B cell (primary cell): Measurements from ENCODE around the gene ELMOD2. TPM values are rescaled to one million over a fixed set of nuclear protein-coding genes. Genes with fewer than 3 reads are reported as not detected.

ENCODE experiments used
- ATAC-seq: fragments of 200-7000 bp; cut with Tn5 transposase; one replicate; pipeline ENCODE4 v1.10.0; 2021; ENCODE audit warnings: low read depth, mild to moderate bottlenecking, moderate number of reproducible peaks, moderate library complexity
- CTCF ChIA-PET: fragments of 350-600 bp; sonication (Branson Sonifier 250); formaldehyde crosslinking; loops from one replicate; lab custom pipeline; 2021; ENCODE audit warnings: antibody characterized with exemption, inconsistent platforms; lab: Charles Lee
- POLR2A ChIA-PET: fragments of 350-600 bp; sonication (Branson Sonifier 250); formaldehyde crosslinking; loops from one replicate; lab custom pipeline; 2021; ENCODE audit warnings: antibody characterized with exemption; lab: Charles Lee
- DNase-seq: peaks from one replicate; pipeline ENCODE4 v3.0.0; 2013
- H2AFZ ChIP-seq: 2 replicates; pipeline ENCODE4 v1.6.1; 2012; ENCODE audit warnings: mild to moderate bottlenecking, low read depth, low read length; ENCODE audit not compliant: insufficient read depth, poor library complexity, severe bottlenecking
- H3K27ac ChIP-seq, 2 donors: 1 replicate in 1 of 2; 2 replicates in 1 of 2; pipeline ENCODE4 v1.5.1; 2012 to 2013; ENCODE audit warnings: low read length in 2 of 2, mild to moderate bottlenecking in 2 of 2, moderate library complexity in 1 of 2
- H3K27me3 ChIP-seq, 4 experiments: fragments of 200-600 bp in 1 of 4; sonication (generic) in 1 of 4; replicated peaks in 1 of 4; 1 replicate in 2 of 4; 2 replicates in 2 of 4; pipeline versions ENCODE4 v1.6.1 to v1.7.0; 2013 to 2016; ENCODE audit warnings: low read length in 3 of 4, mild to moderate bottlenecking in 2 of 4, mixed read lengths in 1 of 4, moderate library complexity in 1 of 4; ENCODE audit not compliant: insufficient read depth in 4 of 4, control insufficient read depth in 3 of 4; ENCODE audit errors: control extremely low read depth in 1 of 4
- H3K36me3 ChIP-seq, 2 experiments: replicated peaks in 1 of 2; 1 replicate in 1 of 2; 2 replicates in 1 of 2; pipeline versions ENCODE4 v1.6.1 to v1.7.1; 2013; ENCODE audit warnings: low read length in 1 of 2; ENCODE audit not compliant: insufficient read depth in 2 of 2, control insufficient read depth in 1 of 2; ENCODE audit errors: control extremely low read depth in 1 of 2, extremely low read depth in 1 of 2
- H3K4me1 ChIP-seq, 2 donors: fragments of 200-600 bp in 1 of 2; sonication (generic) in 1 of 2; 1 replicate in 1 of 2; 2 replicates in 1 of 2; pipeline versions ENCODE4 v1.5.1 to v1.6.1; 2013 to 2017; ENCODE audit warnings: low read length in 2 of 2; ENCODE audit not compliant: control insufficient read depth in 2 of 2, insufficient read depth in 2 of 2
- H3K4me2 ChIP-seq: replicated peaks from 2 replicates; pipeline ENCODE3; 2012; ENCODE audit warnings: mild to moderate bottlenecking, low read depth, low read length; ENCODE audit not compliant: poor library complexity, severe bottlenecking
- H3K4me3 ChIP-seq, 5 experiments: fragments of 200-600 bp in 1 of 5; sonication (generic) in 1 of 5; 1 replicate in 3 of 5; 2 replicates in 2 of 5; pipeline versions ENCODE4 v1.5.1 to v1.7.0; 2011 to 2016; ENCODE audit warnings: low read length in 4 of 5, mild to moderate bottlenecking in 4 of 5, low read depth in 2 of 5, control low read depth in 1 of 5, moderate library complexity in 1 of 5; ENCODE audit not compliant: insufficient read depth in 1 of 5; ENCODE audit errors: control extremely low read depth in 1 of 5, extremely low read depth in 1 of 5
- H3K79me2 ChIP-seq: fragments of 200-600 bp; sonication (generic); one replicate; pipeline ENCODE4 v1.6.0; 2016; ENCODE audit warnings: low read length; ENCODE audit not compliant: control insufficient read depth, insufficient read depth
- H3K9ac ChIP-seq: fragments of 200-600 bp; sonication (generic); 2 replicates; pipeline ENCODE4 v1.6.1; 2017; ENCODE audit warnings: mild to moderate bottlenecking, low read length, moderate library complexity
- H3K9me3 ChIP-seq, 3 donors: one replicate each; pipeline versions ENCODE4 v1.6.1 to v1.7.1; 2013; ENCODE audit warnings: low read length in 2 of 3; ENCODE audit not compliant: control insufficient read depth in 2 of 3, insufficient read depth in 1 of 3; ENCODE audit errors: control extremely low read depth in 1 of 3
- H4K20me1 ChIP-seq: 2 replicates; pipeline ENCODE4 v1.6.0; 2012; ENCODE audit warnings: mild to moderate bottlenecking, low read length; ENCODE audit not compliant: insufficient read depth, control insufficient read depth, poor library complexity, severe bottlenecking
- H3K27ac Mint-ChIP-seq: one replicate; pipeline ENCODE4 v1.8.0; 2021; ENCODE audit warnings: mixed read lengths
- H3K27me3 Mint-ChIP-seq: one replicate; pipeline ENCODE4 v1.8.0; 2021; ENCODE audit warnings: mixed read lengths
- H3K4me1 Mint-ChIP-seq: one replicate; pipeline ENCODE4 v1.8.0; 2021; ENCODE audit warnings: mixed read lengths
- H3K4me3 Mint-ChIP-seq: one replicate; pipeline ENCODE4 v1.8.0; 2021; ENCODE audit warnings: mixed read lengths
- H3K9me3 Mint-ChIP-seq: one replicate; pipeline ENCODE4 v1.8.0; 2022; ENCODE audit warnings: mixed read lengths; ENCODE audit not compliant: insufficient read depth
- CTCF ChIP-seq: fragments of 200-600 bp; IDR thresholded peaks from one replicate; pipeline ENCODE4 v1.8.0; 2022; ENCODE audit warnings: antibody characterized with exemption, mild to moderate bottlenecking
- EZH2 ChIP-seq: IDR thresholded peaks from 2 replicates; pipeline ENCODE4 v1.6.1; 2012; ENCODE audit warnings: borderline replicate concordance, low read depth, mild to moderate bottlenecking, moderate library complexity, low read length; ENCODE audit not compliant: insufficient read depth, poor library complexity, severe bottlenecking
- WGBS: methylation state at CpG from one replicate; pipeline ENCODE4 v1.1.5; 2013; ENCODE audit warnings: missing lambda C conversion rate; ENCODE audit not compliant: insufficient coverage; 5-methylcytosine and 5-hydroxymethylcytosine counted together
- intact Hi-C: fragments of 100-400 bp; cut with micrococcal nuclease; formaldehyde crosslinking; loops from one replicate; pipeline ENCODE4 v1.10.0; 2022
- polyA plus RNA-seq: library from polyadenylated mRNA; depleted of rRNA; stranded (reverse); fragments of >200 nt; gene quantifications from 2 replicates; pipeline ENCODE4 v1.2.3, GENCODE V29; 2012
- total RNA-seq, 2 donors: library from RNA; stranded (reverse); fragments of 120-200 nt in 1 of 2; gene quantifications; 1 replicate in 1 of 2; 2 replicates in 1 of 2; pipeline versions ENCODE4 v1.2.3 to v1.2.4, GENCODE V29; 2013 to 2022

ELMOD2 gene
- total and polyA plus RNA-seq, 2 donors (not counting 1 experiment from before 2014, with no cell fraction given): 2.2 to 25.3 TPM

DNA sequence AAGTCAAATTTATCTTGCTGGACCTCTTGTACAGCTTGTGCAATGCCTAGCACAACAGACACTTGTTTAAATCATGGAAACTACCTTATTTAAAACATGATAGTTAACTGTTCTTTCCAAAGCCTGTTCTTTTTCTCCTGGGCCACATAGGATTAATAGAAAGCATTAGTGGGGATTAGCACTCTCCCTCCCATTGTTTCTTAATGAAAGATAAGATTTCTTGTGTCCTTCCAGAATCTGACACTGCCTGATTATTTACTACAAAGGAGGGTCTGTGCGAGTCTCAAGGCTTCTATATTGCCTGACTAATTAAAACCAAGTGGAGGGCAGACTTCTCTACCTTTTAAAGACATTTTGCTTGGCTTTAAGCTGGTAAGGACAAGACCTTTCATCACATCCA is 8.5 kb upstream of the ELMOD2 start:
- H3K36me3 ChIP-seq: no peaks in the 10 kb centered on the region
- peaks cover 0 to 19% (median 8%) of the 10 kb centered on the region in 4 experiments for H3K27me3 ChIP-seq
- H3K27ac Mint-ChIP-seq: no peak overlapping the region
- H3K9ac ChIP-seq: no peak overlapping the region
- H2AFZ ChIP-seq: no peak overlapping the region
- H3K9me3 Mint-ChIP-seq: no peaks in the 10 kb centered on the region
- H3K4me1 ChIP-seq: no peaks in the 10 kb centered on the region
- no peak for ATAC-seq
- H3K9me3 ChIP-seq: no peaks in the 10 kb centered on the region
- no peak for TF ChIP-seq CTCF
- no peak for TF ChIP-seq EZH2
- intact Hi-C loops: no loop called here
- H3K4me2 ChIP-seq: no peak overlapping the region
- H4K20me1 ChIP-seq: no peaks in the 10 kb centered on the region
- peaks cover 34% of the 10 kb centered on the region for H3K27me3 Mint-ChIP-seq
- H3K4me3 ChIP-seq: no peak overlapping the region
- H3K4me1 Mint-ChIP-seq: no peaks in the 10 kb centered on the region
- H3K27ac ChIP-seq: no peak overlapping the region
- DNase-seq: no peak
- H3K79me2 ChIP-seq: no peaks in the 10 kb centered on the region
- WGBS: no CpG with 5 or more reads among the region's 1 CpG
- ChIA-PET POLR2A (no interaction called here), CTCF (no interaction called here)
- H3K4me3 Mint-ChIP-seq: no peak overlapping the region

DNA sequence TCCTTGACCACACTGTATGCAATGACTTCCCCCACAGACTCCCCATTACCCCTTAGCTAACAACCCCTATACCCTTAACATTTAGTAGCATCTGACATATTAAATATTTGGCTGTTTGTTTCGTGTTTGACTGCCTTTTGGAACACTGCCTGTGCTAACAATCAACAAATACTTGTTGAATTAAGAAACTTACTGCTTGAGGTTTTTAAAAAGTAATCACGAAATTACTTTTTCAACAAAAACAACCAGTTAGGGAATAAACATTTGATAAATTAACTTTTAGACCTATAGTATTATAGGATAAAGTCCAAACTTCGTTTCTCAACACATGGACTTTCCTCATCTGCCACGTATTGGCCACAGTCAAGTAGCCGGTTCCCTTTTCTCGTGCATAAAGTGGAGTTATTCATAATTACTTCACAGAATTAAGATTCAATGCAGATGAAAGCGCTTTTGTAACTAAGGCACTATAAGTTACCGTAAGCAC is 555 bp upstream of the ELMOD2 start:
- no peaks in the 10 kb centered on the region for H4K20me1 ChIP-seq
- H3K27ac Mint-ChIP-seq: peak overlapping the region; percentile 86
- peaks cover 16% of the 10 kb centered on the region for H3K4me1 Mint-ChIP-seq
- H3K4me2 ChIP-seq: peak overlapping the region; percentile 79
- H3K27ac ChIP-seq: peak overlapping the region in 1 of 2 donors; percentile 45
- 17% methylated on average over 2 of the region's 8 CpGs for WGBS
- ATAC-seq: peak; percentile 7
- ChIA-PET CTCF (interaction anchor here (1.0 to 2.9 kb wide), 11 partner anchors 14 to 511 kb away, joined by 3 to 16 read pairs (median 5); partner anchors contain the start of gene SCOC), POLR2A (interaction anchor here (1.0 kb wide), 1 partner anchor 267 kb away, joined by 3 read pairs; no protein-coding TSS in a partner anchor)
- no peaks in the 10 kb centered on the region for H3K9me3 Mint-ChIP-seq
- H3K27me3 ChIP-seq: no peaks in the 10 kb centered on the region
- DNase-seq: no peak
- intact Hi-C loops: loop anchor here (2.0 to 10.0 kb wide), 9 partner anchors 87 to 1506 kb away; partner anchors contain the start of genes MAML3, NOCT, RAB33B and SETD7
- peak overlapping the region; percentile 65 to 85 (median 70) for H3K4me3 ChIP-seq
- H3K79me2 ChIP-seq: no peaks in the 10 kb centered on the region
- peak overlapping the region; percentile 88 for H3K9ac ChIP-seq
- H3K4me3 Mint-ChIP-seq: peak overlapping the region; percentile 91
- peaks cover 12 to 13% of the 10 kb centered on the region in 2 donors for H3K4me1 ChIP-seq
- H3K27me3 Mint-ChIP-seq: no peaks in the 10 kb centered on the region
- H2AFZ ChIP-seq: peak overlapping the region; percentile 99
- TF ChIP-seq CTCF: no peak
- TF ChIP-seq EZH2: no peak
- peaks cover 4 to 5% of the 10 kb centered on the region in 2 experiments for H3K36me3 ChIP-seq
- peaks cover 0 to 1% (median 0%) of the 10 kb centered on the region in 3 donors for H3K9me3 ChIP-seq
